Endometrial microvascular endothelial cells (primary cell): ENCODE measurements around the gene CGB7. TPM values are rescaled to one million over a fixed set of nuclear protein-coding genes. Genes with fewer than 3 reads are reported as not detected.

Source experiments
- in situ Hi-C: cut with HindIII; loops from 2 replicates; pipeline ENCODE4 v1.10.0; 2017; ENCODE audit warnings: low sequenced_read_pairs, low pct_unique_long_range_greater_than_20kb; ENCODE audit errors: inconsistent ontology term
- total RNA-seq: library from RNA; depleted of rRNA; stranded (reverse); fragments of >200 nt; gene quantifications from one replicate; pipeline ENCODE4 v1.2.3, GENCODE V29; 2015; ENCODE audit errors: inconsistent ontology term

CGB7 gene
- total RNA-seq, result not detected

GRCh38 chr19:49057636-49058234 lies at the start of gene CGB7:
Gene CGB7 (minus strand): TSS chr19:49057749. CDS start chr19:49055375, 2,374 bp downstream.
- in situ Hi-C loops, result no loop called here

GRCh38 chr19:49106648-49107135 lies 49.1 kb upstream of the CGB7 start:
- in situ Hi-C loops, result no loop called here

GRCh38 chr19:49104229-49104864 lies 46.8 kb upstream of the CGB7 start:
- in situ Hi-C loops, result no loop called here

- in situ Hi-C loops, result no loop called here
These were observed 46.0 kb upstream of the CGB7 start for GRCh38 chr19:49103331-49104085.

- in situ Hi-C loops, result no loop called here
These were observed 44.8 kb upstream of the CGB7 start for GRCh38 chr19:49102303-49102702.

- in situ Hi-C loops, result no loop called here
These were observed 43.6 kb upstream of the CGB7 start for GRCh38 chr19:49101160-49101559.

GRCh38 chr19:49098795-49099194 lies 41.2 kb upstream of the CGB7 start:
- in situ Hi-C loops, result no loop called here

- in situ Hi-C loops, result no loop called here
These were observed 40.1 kb upstream of the CGB7 start for GRCh38 chr19:49097453-49098288.

GRCh38 chr19:49094505-49095482 lies 37.2 kb upstream of the CGB7 start:
- in situ Hi-C loops, result no loop called here

- in situ Hi-C loops, result no loop called here
These were observed 35.1 kb upstream of the CGB7 start for GRCh38 chr19:49092686-49093085.

- in situ Hi-C loops, result no loop called here
These were observed 34.0 kb upstream of the CGB7 start for GRCh38 chr19:49091391-49092038.

GRCh38 chr19:49086296-49086695 lies 28.7 kb upstream of the CGB7 start:
- in situ Hi-C loops, result no loop called here

GRCh38 chr19:49085868-49086232 lies 28.3 kb upstream of the CGB7 start:
- in situ Hi-C loops, result no loop called here

- in situ Hi-C loops, result no loop called here
These were observed 27.7 kb upstream of the CGB7 start, which contains the start of gene SNRNP70 for GRCh38 chr19:49085020-49085867. Gene SNRNP70 (plus strand): TSS chr19:49085451. CDS start chr19:49086415, 964 bp downstream.

GRCh38 chr19:49084206-49085019 lies 26.9 kb upstream of the CGB7 start:
- in situ Hi-C loops, result no loop called here

- in situ Hi-C loops, result no loop called here
These were observed 23.7 kb upstream of the CGB7 start for GRCh38 chr19:49081273-49081672.
